Progenitor cell of endocrine pancreas (in vitro differentiated cells): ENCODE data around the gene NOCT. TPM values are rescaled to one million over a fixed set of nuclear protein-coding genes. Genes with fewer than 3 reads are reported as not detected.
A peak's percentile ranks its signal among the peaks of the same experiment; 100 is the strongest.
"Not testable (repeated sequence)": the region's sequence is repeated elsewhere in the genome, so short reads cannot be mapped to it uniquely, and the experiment has no call there.

ENCODE experiments used
- DNase-seq: peaks from one replicate; pipeline ENCODE4 v3.0.0; 2021; ENCODE audit warnings: low spot score; ENCODE audit not compliant: unreplicated experiment
- H3K27ac Mint-ChIP-seq: 2 replicates; pipeline ENCODE4 v1.8.0; 2021; ENCODE audit warnings: mild to moderate bottlenecking, moderate library complexity, mixed read lengths
- H3K27me3 Mint-ChIP-seq: 2 replicates; pipeline ENCODE4 v1.8.0; 2021; ENCODE audit warnings: mixed read lengths
- H3K36me3 Mint-ChIP-seq: 2 replicates; pipeline ENCODE4 v1.8.0; 2022; ENCODE audit warnings: mixed read lengths; ENCODE audit not compliant: insufficient read depth
- H3K4me1 Mint-ChIP-seq: 2 replicates; pipeline ENCODE4 v1.8.0; 2021; ENCODE audit warnings: low read depth, mixed read lengths
- H3K4me3 Mint-ChIP-seq: 2 replicates; pipeline ENCODE4 v1.8.0; 2021; ENCODE audit warnings: low read depth, mild to moderate bottlenecking, moderate library complexity, mixed read lengths
- H3K9me3 Mint-ChIP-seq: 2 replicates; pipeline ENCODE4 v1.8.0; 2021; ENCODE audit warnings: low read depth, mixed read lengths
- CTCF ChIP-seq: fragments of 200-600 bp; sonication (generic); IDR thresholded peaks from one replicate; pipeline ENCODE4 v1.5.0; 2021; ENCODE audit warnings: antibody characterized with exemption, mild to moderate bottlenecking; ENCODE audit not compliant: unreplicated experiment
- total RNA-seq: library from RNA; stranded (reverse); gene quantifications from 2 replicates; pipeline ENCODE4 v1.2.1, GENCODE V29; 2021

NOCT gene
- total RNA-seq, 1 donor from 2014 or later, result 32.2 TPM

GRCh38 chr4:139025841-139026240, 10.3 kb downstream of the NOCT start:
- H3K27me3 Mint-ChIP-seq, result no peaks in the 10 kb centered on the region
- H3K27ac Mint-ChIP-seq, result no peak overlapping the region
- H3K4me1 Mint-ChIP-seq, result peaks cover 31% of the 10 kb centered on the region
- no peaks in the 10 kb centered on the region for H3K9me3 Mint-ChIP-seq
- H3K4me3 Mint-ChIP-seq, result no peak overlapping the region
- no peak for DNase-seq
- H3K36me3 Mint-ChIP-seq, result peaks cover 17% of the 10 kb centered on the region
- TF ChIP-seq CTCF, result no peak

GRCh38 chr4:139027776-139028175, 12.2 kb downstream of the NOCT start:
- peak overlapping the region; percentile 87 for H3K27ac Mint-ChIP-seq
- peaks cover 16% of the 10 kb centered on the region for H3K36me3 Mint-ChIP-seq
- no peak for DNase-seq
- H3K27me3 Mint-ChIP-seq, result no peaks in the 10 kb centered on the region
- no peak overlapping the region for H3K4me3 Mint-ChIP-seq
- H3K4me1 Mint-ChIP-seq, result peaks cover 29% of the 10 kb centered on the region
- TF ChIP-seq CTCF, result no peak
- no peaks in the 10 kb centered on the region for H3K9me3 Mint-ChIP-seq

- TF ChIP-seq CTCF, result no peak
- no peak for DNase-seq
- Mint-ChIP-seq H3K4me1 (peaks cover 27% of the 10 kb centered on the region), H3K27me3 (no peaks in the 10 kb centered on the region), H3K27ac (peak overlapping the region; percentile 87), H3K36me3 (peaks cover 14% of the 10 kb centered on the region), H3K9me3 (no peaks in the 10 kb centered on the region), H3K4me3 (no peak overlapping the region)
Measured at GRCh38 chr4:139028191-139028661, 12.6 kb downstream of the NOCT start.

- Mint-ChIP-seq H3K36me3 (peaks cover 11% of the 10 kb centered on the region), H3K4me1 (peaks cover 21% of the 10 kb centered on the region)
- not testable (repeated sequence) for H3K9me3 Mint-ChIP-seq, H3K27me3 Mint-ChIP-seq, H3K27ac Mint-ChIP-seq, DNase-seq, H3K4me3 Mint-ChIP-seq
Measured at GRCh38 chr4:139029866-139030363, 14.3 kb downstream of the NOCT start.

- H3K36me3 Mint-ChIP-seq, result peaks cover 13% of the 10 kb centered on the region
- no peaks in the 10 kb centered on the region for H3K27me3 Mint-ChIP-seq
- peak; percentile 88 for TF ChIP-seq CTCF
- peaks cover 20% of the 10 kb centered on the region for H3K4me1 Mint-ChIP-seq
- no peak overlapping the region for H3K4me3 Mint-ChIP-seq
- peak; percentile 51 for DNase-seq
- no peaks in the 10 kb centered on the region for H3K9me3 Mint-ChIP-seq
- peak overlapping the region; percentile 76 for H3K27ac Mint-ChIP-seq
Measured at GRCh38 chr4:139030614-139031235, 15.1 kb downstream of the NOCT start.

- Mint-ChIP-seq H3K4me3 (no peak overlapping the region), H3K9me3 (no peaks in the 10 kb centered on the region), H3K27me3 (no peaks in the 10 kb centered on the region), H3K36me3 (peaks cover 22% of the 10 kb centered on the region), H3K27ac (peak overlapping the region; percentile 26), H3K4me1 (peaks cover 10% of the 10 kb centered on the region)
- TF ChIP-seq CTCF, result no peak
- no peak for DNase-seq
Measured at GRCh38 chr4:139035650-139036049, 20.1 kb downstream of the NOCT start.
